TTC549 (cell line): ENCODE data around the gene CRIP2.

ENCODE experiments used
- FAIRE-seq: peaks from 2 replicates; lab custom pipeline; 2012; peaks lifted over from hg19 to GRCh38; lab: Jason Lieb, UNC

The CRIP2 gene, protein sequence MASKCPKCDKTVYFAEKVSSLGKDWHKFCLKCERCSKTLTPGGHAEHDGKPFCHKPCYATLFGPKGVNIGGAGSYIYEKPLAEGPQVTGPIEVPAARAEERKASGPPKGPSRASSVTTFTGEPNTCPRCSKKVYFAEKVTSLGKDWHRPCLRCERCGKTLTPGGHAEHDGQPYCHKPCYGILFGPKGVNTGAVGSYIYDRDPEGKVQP

DNA sequence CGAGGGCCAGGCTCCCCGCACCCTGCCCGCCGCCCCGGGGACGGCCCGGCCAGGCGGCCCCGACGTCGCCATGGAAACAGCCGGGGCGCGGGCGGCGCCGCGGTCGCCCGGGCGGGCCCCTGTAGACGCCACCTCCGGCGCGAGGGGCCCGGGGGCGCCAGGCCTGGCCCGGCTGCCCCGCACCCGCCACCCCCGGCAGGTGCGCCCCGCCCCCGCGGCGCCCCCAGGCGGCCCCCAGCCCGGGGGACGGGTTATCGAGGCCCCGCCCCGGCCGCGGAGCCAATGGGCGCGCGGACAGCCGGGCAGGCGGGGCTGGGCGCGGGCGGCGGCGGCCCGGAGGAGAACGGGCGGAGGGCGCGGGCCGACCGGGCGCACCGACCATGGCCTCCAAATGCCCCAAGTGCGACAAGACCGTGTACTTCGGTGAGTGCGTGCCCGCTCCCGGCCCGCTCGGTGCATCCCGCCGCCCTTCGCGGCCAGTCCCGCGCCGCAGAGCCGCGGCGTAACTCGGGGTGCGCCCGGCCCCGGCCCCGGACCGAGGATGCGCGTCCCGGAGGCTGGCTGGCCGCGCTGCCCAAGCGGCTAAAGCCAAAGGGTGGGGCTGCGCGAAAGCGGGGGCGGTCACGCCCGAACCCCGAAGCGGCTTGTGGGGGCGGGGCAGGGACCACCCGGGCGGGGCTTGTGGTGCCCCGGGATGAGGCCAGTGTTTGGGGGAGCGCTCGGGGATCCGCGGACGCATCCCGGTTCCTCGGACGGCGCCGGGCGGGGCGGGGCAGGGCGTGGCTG lies at the start of gene CRIP2:
CRIP2 (plus strand) TSS at position 339 of the 786 bp plus-strand sequence; CDS start at position 381, 42 bp downstream.
- no peak for FAIRE-seq

DNA sequence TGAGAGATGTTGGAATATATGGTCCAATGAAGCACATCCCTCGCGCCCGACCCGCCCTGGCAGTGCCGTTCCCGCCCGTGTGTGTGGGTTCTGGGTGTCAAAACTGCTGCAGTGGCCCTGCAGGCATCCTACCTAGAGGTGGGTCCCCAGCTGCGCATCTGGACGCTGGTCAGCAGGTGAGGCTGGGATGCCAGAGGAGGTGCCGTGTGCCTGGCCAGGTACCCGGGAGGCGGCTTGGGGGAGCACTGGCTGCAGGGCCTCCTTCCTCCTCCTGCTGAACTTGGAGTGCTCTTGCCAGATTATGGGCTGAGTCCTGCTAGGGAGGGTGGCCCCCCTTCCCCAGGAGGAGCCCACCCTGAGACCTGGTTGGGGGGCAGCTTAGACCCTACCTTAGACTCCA lies 49.8 kb upstream of the CRIP2 start:
- no peak for FAIRE-seq

DNA sequence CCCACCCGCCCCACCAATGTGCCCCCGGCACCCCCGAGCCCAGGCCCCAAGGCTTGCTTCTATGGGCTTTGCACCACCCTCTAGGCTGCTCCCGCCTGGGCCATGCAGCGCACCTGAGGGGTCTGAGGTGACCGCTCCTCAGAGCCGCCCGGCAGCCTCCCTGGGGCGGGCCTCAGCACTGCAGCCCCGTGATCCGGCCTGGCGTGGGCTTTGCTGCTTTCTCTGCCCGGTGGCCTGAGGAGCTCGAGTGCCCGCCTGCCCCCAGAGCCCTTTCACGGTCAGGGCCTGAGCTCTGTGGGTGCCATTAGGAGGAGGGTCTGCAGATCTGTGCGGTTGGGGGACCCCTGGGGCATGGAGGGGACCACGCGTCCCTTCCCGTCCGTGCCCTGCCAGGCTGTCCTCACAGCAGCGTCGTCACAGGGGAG lies 48.8 kb upstream of the CRIP2 start:
- no peak for FAIRE-seq

DNA sequence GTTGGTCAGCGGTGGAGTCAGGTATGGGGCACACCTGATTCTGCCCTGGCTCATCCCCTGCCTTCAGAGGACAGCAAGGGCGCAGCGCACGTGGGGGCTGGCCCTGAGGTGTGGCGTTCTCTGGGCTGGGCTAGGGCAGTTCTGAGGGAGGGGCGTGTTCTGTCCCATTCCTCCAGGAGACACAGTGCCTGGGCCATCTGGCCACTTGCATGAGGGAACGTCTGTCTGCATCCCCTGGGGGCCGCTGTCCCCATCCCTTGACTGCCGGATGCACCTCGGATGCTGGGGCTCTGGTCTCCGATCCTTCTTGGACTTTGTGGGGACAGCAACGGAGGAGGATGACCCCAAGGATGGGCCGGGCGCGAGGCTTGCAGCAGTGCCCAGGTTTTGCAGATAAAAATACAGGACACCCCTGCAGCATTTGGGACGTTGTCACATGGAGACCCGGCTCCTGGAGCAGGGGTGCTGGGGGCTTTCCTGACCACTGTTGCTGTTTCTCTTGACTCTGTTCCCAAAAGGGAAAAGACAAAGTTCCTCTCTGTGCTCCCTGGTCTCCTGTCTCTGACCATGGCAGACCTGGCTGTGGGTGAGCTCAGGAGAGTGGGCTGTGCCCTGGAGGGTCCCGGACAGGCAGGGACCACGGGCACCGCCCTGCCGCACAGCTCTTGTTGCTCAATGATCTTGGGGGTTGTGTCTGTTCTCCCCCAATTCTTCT lies 48.0 kb upstream of the CRIP2 start:
- FAIRE-seq: no peak

DNA sequence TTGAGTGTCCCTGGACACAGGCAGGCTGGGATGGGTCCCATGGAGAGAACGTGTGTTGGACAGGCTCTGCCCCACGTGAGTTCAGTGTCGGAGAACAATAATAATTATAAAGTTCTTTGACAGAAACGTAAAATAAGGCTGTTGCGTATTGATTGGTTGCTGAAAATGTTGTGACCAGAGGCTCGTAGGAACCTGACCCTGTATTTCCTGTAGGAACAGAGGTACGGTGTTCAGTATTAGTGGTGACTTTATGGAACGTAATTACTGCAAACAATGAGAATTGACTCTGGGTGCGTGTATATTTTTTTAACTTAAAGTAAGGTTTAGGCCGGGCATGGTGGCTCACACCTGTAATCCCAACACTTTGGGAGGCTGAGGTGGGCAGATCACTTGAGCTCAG lies 47.2 kb upstream of the CRIP2 start:
- no peak for FAIRE-seq

DNA sequence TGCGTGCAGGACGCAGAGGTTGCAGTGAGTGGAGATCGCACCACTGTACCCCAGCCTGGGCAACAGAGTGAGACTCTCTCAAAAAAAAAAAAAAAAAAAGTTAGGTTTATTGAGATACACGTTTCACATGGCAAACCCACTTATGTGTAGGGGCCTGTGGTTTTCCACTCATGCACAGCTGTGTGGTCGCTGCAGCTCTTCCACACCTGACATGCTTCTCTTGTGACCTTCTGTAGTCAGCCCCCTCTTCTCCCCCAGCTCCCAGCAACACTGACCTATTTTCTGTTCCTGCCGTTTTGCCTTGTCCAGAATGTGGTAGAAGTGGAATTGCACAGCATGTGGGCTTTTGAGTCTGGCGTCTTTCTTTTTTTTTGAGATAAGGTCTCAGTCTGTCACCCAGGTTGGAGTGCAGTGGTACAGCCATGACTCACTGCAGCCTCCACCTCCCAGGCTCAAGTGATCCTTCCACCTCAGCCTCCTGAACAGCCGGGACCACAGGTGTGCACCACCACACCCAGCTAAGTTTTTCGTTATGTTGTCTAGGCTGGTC lies 46.6 kb upstream of the CRIP2 start:
- FAIRE-seq: no peak

DNA sequence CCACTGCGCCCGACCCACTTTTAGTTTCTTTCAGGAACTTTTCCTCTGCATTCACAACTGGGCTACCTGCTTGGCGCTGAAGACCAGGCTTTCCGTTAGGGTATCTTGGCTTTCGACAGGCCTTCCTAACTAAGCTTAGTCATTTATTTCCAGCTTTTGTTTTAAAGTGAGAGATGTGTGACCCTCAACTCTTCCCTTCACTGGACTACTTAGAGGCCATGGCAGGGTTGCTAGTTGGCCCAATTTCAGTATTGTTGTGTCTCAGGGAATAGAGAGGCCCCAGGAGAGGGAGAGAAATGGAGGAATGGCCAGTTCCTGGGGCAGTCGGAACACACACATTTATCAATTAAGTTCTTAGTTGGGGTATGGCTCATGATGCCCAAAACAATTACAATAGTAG lies 44.6 kb upstream of the CRIP2 start:
- no peak for FAIRE-seq

DNA sequence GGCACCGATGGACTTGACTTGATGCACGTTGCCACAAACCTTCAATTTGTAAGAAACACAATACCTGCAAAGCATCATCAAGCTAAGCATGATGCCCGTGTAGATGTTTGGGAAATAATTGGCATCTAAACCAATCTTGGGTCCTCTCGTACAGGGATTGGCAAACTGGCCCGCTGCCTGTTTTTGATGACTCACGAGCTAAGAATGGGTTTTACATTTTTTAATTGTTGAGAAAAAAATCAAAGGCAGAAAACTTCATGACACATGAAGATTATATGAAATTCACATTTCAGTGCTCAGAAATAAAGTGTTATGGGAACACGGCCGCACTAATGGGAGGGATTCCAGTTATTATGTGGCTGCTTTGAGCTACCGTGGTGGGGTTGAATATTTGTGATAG lies 44.1 kb upstream of the CRIP2 start:
- no peak for FAIRE-seq

DNA sequence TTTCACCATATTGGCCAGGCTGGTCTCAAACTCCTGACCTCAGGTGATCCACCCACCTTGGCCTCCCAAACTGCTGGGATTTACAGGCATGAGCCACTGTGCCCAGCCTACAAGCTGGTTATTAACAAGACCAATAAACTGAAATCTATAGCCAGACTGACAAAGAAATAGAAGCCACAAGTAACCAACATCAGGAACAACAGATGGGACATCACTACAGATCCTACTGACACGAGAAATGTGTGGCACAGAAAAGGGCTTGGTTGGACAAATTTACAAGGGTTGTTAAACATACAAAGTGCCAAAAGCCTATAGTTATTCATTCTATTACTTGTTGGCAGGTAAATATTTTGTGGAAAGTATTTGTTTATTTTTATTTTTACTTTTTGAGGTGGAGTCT lies 43.4 kb upstream of the CRIP2 start:
- no peak for FAIRE-seq

DNA sequence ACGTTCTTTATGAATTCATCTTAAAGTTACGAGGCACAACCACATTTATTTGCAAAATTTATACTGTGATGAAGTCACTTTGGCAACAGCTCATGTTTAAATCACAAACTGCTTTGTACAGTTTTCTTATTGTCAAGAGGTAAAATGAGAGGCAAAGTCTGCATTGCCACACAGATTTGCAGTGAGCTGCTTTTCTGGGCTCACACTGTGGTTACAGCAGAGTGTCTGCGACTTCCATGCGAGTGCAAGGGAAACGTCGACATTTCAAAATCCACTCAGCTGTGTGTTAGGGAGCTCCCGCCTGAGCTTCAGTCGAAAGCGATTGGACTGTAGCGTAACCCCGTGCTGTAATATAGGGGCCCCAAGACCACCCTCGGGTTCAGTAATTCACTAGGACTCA lies 42.0 kb upstream of the CRIP2 start:
- FAIRE-seq: no peak

DNA sequence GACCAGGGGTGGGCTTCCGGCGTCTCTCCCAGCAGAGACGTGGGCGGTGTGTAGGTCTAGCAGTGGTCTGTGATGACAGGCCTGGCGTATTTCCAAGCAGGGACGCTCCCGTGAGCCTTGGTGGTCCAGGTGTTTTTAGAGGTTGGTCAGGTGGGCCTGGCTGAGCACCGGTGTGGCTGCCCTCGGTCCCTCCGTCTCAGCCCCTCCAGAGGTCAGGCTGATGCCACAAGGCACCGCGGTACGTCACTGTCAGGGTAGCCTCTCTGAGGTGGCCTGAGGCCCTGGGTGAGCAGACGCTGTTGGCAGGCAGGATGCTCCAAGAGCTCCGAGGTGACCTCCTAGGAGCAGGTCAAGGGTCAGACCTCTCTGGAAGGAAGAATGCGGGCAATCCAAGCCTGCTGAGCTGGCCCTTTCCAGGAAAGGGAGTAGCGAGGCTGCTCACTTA lies 41.4 kb upstream of the CRIP2 start:
- FAIRE-seq: no peak

DNA sequence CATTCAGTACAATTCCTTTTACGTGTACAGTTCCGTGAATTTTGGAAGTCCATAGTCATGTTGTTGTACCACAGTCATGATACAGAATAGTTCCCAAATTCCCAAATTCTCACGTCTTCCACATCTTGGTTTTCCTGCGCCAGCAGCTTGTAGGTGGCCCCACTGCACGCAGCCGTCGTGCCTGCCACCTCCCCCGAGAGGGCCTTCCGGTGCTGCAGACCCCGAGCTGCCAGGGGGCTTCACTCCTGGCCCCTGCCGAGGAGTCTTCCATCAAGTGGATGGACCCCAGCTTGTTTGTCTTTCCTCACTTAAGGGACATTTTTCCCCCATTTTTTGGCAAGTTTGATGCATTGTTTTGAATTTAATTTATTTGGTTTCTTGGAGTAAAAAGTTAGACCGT lies 38.2 kb upstream of the CRIP2 start:
- FAIRE-seq: no peak

DNA sequence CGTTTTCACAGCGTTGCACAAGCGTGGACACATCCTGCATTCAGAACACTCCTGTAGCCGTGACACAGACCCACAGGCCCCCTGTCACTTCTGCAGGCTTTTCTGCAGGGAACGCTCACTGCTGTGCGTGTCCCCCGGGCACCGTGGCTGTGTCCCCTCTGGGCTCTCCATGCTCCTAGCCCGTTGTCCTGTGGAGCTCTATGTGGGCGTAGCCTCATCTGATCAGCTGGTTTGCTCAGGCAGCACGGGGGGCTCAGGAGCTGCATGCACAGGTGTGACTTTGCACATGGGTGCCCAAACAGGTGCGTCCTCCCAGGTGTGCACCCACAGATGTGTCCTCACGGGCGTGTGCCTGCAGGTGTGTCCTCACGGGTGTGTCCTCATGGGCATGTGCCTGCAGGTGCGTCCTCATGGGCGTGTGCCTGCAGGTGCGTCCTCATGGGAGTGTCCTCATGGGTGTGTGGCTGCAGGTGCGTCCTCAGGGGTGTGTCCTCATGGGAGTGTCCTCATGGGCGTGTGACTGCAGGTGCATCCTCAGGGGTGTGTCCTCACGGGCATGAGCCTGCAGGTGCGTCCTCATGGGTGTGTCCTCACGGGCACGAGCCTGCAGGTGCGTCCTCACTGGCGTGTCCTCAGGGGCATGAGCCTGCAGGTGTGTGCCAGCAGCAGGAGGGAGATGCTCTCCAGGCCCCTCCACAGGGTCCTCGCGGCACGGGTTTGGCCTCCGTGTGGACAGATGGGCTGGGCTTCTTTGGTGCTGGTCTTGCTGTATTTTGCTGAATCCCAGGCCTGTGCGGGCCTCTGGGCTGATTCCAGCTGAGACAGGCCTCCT lies 37.5 kb upstream of the CRIP2 start:
- FAIRE-seq: no peak

DNA sequence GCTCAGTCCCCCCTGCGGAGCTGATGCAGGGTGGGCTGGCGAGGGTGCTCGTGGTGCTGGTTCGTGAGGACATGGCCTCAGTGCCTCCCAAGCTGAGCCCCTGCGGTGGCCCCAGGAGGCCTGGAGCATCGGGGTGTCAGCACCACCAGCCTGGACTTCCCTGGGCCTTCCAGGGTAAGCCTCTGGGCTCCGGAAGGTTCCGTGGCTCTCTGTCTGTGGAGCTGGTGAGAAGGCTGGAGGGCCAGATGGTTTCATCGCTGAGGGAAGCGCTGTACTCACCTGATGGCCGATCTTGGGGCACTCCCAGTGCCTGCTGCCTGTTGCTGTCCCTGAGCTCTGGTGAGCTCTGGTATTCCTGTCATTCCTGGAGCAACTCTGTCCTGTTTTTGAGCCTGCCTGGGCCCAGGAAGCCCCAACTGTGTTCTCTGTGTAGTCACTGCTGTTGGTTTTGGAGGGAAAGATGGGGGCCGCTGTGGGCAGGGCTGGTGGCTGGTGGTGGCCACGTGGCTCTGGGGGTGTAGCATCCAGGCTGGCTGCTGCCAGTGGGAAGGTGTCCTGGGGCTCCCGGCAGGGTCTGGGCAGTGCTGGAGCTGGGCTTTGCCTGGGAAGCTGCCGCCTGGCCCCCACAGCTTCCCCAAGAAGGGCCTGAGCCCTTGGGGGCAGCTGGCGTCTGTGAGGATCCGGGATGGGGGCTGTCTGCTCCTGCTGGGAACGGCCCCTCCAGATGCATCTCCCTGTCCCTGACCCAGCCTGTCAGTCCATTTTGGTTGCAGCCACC lies 36.7 kb upstream of the CRIP2 start:
- no peak for FAIRE-seq

DNA sequence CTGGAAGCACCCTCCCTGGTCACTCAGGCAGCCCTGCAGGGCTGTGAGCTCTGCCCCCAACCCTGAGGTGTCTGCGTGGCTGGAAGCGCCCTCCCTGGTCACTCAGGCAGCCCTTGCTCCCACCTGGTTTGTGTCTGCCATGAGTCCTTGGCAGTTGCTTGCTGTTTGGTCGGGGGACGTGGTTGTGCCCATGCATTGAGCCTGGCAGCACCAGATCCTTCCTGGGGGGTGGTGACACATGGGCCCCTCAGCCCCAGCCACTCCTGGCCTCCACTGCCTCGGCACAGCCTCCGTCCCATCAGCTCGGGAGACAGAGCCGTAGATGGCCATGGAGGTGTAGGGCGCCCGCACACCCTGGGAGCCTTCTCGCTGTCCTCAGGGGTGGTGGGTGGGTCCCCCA lies 35.4 kb upstream of the CRIP2 start:
- no peak for FAIRE-seq

DNA sequence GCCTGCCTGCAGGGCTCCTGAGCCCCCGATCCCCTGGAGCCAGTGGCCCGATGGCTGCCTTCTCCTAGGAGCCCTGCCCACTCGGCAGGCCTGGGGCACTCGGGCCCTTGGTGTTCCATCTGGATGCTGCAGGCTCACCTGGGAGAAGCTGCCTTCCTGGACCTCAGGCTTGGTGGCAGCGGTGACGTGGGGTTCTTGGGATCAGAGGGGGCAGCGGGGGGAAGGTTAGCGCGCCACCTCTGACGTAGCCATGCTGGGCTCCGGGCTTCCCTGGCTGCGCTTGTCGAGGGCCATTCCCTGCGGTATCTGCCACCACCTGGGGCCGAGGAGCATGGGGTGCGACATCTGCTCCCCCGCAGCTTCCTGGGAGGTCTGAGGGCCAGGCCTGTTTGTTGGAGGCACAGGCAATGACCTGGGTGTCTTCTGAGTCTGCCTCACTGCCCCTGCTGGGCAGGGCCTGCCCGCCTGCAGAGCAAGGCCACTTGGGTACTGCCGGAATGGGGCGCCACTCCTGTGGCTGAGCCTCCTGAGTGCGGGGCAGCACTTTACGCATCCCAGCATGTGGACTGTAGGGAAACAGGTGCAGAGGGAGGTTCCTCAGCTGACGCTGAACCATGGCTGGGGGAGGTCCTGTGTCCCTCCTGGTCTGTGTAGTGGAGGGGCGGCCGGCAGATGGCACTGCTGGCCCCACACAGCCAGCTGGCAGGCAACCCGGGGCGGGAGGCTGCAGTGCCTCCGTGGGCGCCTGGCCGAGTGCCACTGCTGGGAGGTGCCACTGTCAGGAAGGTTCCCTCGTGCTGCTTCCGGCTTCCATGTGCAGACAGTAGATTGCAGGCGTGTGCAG lies 34.7 kb upstream of the CRIP2 start:
- FAIRE-seq: no peak

DNA sequence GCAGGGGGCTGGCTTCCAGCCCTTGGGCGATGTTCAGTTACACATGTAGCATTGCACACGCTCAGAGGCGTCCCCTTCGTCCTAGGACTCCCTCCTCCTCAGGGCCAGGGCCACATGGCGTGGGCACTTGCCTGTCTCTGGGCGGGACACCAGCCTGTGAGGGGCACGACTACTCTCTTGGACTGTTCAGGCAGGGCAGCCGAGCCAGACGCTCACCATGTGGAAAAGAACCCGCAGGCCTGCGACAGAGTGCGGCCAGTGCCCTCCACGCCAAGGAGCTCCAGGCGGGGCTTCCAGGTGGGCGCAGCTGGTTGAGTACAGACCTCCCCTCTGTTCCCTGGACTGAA lies 34.1 kb upstream of the CRIP2 start:
- FAIRE-seq: no peak

DNA sequence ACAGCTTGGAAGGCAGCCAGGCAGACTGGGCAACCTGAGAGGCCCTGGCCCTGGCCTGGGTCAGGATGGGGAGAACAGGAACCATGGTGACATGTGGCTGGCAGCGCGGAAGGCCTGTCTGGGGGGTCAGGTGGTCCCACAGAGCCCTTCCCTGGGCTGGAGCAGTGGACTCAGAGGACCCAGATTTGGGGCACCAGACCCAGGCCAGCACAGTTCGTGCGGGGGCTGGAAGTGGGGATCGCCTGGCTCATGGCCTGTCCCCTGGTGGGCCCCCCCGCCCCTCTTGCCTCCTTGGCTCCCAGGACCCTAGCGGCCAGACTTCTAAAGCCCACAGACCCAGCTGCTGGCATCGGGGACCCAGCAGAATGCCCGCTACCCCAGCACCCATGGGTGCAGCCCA lies 33.6 kb upstream of the CRIP2 start:
- FAIRE-seq: no peak

DNA sequence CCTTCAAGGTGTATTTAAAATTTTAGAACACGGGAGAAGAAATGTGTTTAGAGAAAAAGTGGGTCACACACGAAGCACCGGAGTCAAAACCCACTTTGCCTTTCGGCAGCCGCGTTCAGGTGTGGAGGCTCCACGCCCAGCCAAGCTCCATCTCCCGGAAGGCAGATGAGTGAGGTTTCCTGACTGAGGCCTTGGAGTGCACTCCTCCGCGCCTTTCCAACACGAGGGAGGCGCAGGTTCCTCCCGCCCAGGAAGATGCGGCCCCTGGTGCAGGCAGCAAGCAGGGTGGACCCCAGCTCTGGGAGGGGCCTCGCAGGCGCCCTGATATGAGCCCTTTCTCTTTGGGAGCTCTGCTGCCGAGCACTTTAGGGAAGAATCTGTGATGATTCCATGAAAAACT lies 32.5 kb upstream of the CRIP2 start:
- no peak for FAIRE-seq

DNA sequence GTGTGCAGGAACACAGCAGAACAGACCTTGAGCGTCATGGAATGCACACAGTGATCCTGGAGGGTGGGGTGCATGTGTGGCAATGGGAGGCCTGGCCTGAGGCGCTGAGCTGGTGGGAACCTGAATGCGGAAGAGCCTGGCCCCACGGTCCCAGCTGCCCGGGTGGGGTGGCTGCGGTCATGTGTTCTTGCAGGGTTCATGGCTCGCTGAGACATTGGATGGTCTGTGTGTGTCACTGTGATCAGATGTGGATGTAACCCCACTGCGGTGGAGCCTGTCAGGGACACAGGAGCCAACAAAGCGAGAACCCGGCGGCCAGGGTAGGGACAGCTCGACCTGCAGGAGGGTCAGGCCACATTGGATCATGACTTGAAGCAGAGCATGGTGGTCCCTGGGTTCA lies 31.8 kb upstream of the CRIP2 start:
- FAIRE-seq: no peak

DNA sequence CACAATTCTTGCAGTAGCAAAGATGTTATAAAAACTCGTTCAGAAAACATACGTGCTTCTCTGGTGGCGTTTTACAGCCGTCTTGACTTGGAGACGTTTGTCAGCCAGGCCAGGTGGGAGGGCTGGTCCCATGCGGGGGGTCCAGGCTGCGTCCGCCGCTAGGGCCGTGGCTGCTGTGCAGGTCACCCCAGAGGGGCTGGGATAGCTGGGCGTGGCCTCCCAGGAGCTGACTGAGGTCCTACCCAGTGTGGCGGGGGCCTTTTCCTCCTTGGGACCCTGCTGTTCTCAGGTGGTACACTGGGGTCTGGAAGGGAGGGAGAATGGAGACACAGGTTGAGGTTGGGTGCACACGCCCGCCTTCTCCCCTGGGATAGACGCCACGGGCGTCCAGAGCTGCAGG lies 29.8 kb upstream of the CRIP2 start:
- no peak for FAIRE-seq
